Erythroblast (primary cell): ENCODE data around the gene FOCAD.

Experiments
- DNase-seq, 2 experiments: peaks; one replicate each; lab custom pipeline; 2025; lab: John Stamatoyannopoulos, UW
- GATA1 ChIP-seq: IDR thresholded peaks from 2 replicates; pipeline ENCODE4 v1.6.1; 2011; ENCODE audit warnings: low read depth, mild to moderate bottlenecking, control low read depth, low read length, moderate library complexity
- POLR2A ChIP-seq: IDR thresholded peaks from 2 replicates; pipeline ENCODE4 v1.6.1; 2011; ENCODE audit warnings: mild to moderate bottlenecking, low read length

FOCAD gene

GRCh38 chr9:20985851-20986600 is 302.0 kb downstream of the FOCAD start:
- DNase-seq: no peak
- TF ChIP-seq GATA1: no peak
- TF ChIP-seq POLR2A: no peak

DNA sequence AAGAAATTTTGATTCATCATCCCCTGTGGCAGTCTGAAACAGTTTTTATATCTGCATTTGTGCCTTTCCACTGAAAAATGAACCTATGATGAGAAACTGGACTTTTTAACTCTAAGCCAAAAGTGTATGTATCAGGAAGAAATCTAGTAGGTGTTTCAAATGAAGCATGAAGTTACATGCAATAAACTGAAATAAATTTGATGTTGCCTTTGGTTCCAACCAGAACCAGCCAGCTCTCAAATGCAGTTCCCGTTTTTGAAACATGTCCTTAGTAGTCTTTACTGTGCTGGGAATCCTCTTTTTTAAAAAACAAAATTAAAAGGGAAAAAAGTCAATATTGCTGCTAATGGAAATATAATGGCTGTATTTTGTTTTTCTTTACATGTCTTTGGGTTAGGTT is 303.5 kb downstream of the FOCAD start:
- no peak for DNase-seq
- TF ChIP-seq POLR2A (no peak), GATA1 (no peak)

- TF ChIP-seq POLR2A: no peak
- no peak for TF ChIP-seq GATA1
- no peak for DNase-seq
Measured at GRCh38 chr9:20988061-20988460, 304.0 kb downstream of the FOCAD start.

- no peak for DNase-seq
- TF ChIP-seq POLR2A (no peak), GATA1 (no peak)
Measured at GRCh38 chr9:20988671-20989315, 304.7 kb downstream of the FOCAD start.

- DNase-seq: no peak
- TF ChIP-seq GATA1 (no peak), POLR2A (no peak)
Measured at GRCh38 chr9:20989923-20990341, 305.9 kb downstream of the FOCAD start.

GRCh38 chr9:20990867-20991266 is 306.8 kb downstream of the FOCAD start:
- TF ChIP-seq POLR2A (no peak), GATA1 (no peak)
- no peak for DNase-seq

DNA sequence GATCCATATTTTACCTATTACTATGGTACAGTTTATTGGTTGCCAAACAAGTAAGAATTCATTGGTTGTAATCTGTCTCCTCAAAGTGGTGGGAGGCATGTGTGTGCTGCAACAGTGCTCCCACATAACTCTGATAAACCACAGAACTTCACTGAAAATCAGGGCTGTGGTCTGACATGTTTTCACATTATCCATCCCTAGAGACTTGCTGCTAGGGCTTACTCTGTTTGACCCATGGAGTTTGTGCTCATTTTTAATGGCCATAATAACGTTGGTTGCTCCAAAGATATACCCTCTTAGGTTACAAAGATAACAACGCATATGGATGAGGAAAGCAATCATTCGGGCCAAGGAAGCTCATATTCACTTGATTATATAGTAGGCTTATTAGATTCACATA is 310.4 kb downstream of the FOCAD start:
- DNase-seq: no peak

GRCh38 chr9:20995616-20996015 is 311.6 kb downstream of the FOCAD start:
- no peak for TF ChIP-seq GATA1
- TF ChIP-seq POLR2A: no peak
- no peak for DNase-seq

More for the DNA sequence above, 310.4 kb downstream of the FOCAD start:
- TF ChIP-seq GATA1 (no peak), POLR2A (no peak)

GRCh38 chr9:20996809-20997208 is 312.8 kb downstream of the FOCAD start:
- TF ChIP-seq GATA1 (no peak), POLR2A (no peak)
- DNase-seq: no peak

DNA sequence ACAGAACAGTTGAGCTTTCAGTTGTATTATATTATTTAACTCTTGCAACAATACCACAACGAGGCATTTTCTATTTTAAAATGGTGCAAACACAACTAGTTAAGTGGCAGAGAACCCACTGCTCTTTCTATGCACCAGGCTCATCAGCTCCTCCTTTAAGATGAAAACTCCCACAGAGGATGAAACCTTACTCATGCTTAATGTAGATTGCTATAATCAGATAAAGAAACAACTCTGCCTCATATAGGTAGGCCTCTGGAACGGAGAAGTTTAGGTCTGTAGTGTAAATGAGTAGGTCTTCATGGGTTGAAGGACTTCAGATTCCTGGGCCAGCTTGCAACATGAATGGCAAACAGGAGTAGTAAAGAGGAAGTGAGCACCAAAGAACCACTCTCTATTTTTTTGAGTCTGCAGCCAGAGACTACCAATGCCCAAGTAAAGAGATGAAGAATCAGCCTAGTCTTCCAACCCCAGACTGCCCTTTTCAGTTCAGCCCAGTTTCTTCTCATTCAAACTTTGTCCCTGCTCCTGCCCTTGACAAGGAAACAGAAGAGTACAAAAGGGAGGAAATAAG is 313.5 kb downstream of the FOCAD start:
- no peak for DNase-seq
- TF ChIP-seq GATA1 (no peak), POLR2A (no peak)

DNA sequence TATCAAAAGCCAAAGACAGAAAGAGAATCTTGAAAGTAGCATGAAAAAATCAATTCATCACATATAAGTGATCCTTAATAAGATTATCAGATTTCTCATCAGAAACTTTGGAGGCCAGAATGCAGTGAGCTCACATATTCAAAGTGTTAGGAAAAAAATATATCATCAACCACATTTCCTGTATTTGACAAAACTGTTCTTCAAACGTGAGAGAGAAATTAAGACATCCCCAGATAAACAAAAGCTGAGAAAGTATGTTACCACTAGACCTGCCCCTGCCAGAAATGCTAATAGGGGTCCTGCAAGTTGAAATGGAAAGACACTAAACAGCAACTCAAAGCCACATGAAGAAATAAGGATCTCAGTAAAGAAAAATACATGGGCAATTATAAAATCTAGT is 317.5 kb downstream of the FOCAD start:
- no peak for DNase-seq
- no peak for TF ChIP-seq POLR2A
- TF ChIP-seq GATA1: no peak

- TF ChIP-seq GATA1: no peak
- TF ChIP-seq POLR2A: no peak
- DNase-seq: no peak
Measured at GRCh38 chr9:21002040-21002439, 318.0 kb downstream of the FOCAD start.

GRCh38 chr9:21015129-21015815 is 331.2 kb downstream of the FOCAD start:
- TF ChIP-seq GATA1: no peak
- TF ChIP-seq POLR2A: no peak
- no peak for DNase-seq

DNA sequence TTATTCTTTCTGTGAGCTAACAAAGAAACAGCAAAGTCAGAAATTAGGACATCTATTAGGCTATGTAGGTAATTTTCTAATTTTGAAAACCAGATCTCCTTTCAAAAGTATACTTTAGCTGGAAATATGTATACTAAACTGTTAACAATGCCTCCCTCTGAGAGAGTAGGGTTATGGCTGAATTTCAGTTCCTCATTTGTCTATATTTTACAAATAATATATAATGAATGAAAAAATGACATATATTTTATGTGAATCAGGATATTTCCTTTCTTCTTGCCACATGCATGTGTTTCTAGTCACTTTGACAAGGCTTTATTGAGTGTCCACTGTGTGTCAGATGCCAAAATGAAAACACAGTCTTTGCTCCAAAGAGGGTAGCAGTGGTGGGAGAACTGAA is 331.9 kb downstream of the FOCAD start:
- DNase-seq: no peak
- TF ChIP-seq POLR2A: no peak
- TF ChIP-seq GATA1: no peak
